HG03064 (cell line): ENCODE measurements around the gene LAPTM5.

Experiments
- ATAC-seq: cut with Tn5 transposase; IDR thresholded peaks from one replicate; pipeline ENCODE4 v1.9.1; 2021; ENCODE audit warnings: low read depth; ENCODE audit not compliant: unreplicated experiment

Gene LAPTM5

DNA sequence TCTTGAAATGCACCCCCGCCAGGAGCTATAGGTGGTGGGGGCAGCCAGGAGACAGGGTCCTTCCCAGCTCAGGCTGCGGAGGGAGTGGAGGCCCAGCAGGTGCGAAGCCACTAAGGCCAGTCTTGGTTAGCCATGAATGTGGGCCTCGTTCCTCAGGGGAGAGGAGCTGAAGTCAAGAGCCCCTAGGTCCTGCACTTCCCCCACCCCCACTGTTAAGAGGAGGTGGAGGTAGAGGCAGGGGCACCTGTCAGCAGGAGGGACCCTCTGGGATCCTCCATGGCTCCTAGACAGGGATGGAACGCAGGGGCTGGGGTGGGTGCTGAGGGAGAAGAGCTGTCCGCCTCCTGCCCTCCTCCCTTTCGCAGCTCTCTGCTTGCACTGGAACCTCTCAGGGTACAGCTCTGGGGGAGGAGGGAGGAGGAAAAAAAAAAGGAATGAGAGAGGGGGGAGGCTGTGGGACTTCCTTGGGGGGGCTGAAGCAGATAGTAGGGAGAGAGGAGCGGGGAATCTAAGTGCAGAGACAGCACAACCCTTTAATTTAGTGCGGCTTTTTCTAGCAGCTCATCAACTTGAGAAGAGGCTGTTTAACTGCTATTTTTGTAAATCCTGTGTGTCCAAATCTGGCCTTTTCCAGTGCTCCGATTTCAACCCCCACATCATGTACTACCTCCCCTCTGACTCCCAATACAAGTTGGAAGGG is 71.2 kb downstream of the LAPTM5 start:
- ATAC-seq: no peak

DNA sequence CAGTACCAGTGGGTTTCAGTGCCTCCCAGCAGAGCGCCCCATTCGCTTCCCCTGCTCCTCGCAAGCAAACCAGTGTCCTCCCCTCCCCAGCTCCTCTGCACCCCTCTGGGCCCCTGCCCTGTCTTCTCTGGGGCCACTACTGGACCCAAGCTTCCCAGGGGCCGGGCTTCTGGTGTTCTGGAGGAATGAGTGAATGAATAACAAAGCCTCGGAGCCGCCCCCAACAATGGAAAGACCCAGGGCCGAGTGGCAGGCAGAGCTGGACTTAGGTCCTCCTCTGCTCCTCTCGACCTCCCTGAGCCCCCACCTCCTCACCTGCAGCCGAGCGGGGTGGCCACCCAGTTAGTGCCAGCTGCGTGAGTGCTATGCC is 71.8 kb downstream of the LAPTM5 start:
- no peak for ATAC-seq

DNA sequence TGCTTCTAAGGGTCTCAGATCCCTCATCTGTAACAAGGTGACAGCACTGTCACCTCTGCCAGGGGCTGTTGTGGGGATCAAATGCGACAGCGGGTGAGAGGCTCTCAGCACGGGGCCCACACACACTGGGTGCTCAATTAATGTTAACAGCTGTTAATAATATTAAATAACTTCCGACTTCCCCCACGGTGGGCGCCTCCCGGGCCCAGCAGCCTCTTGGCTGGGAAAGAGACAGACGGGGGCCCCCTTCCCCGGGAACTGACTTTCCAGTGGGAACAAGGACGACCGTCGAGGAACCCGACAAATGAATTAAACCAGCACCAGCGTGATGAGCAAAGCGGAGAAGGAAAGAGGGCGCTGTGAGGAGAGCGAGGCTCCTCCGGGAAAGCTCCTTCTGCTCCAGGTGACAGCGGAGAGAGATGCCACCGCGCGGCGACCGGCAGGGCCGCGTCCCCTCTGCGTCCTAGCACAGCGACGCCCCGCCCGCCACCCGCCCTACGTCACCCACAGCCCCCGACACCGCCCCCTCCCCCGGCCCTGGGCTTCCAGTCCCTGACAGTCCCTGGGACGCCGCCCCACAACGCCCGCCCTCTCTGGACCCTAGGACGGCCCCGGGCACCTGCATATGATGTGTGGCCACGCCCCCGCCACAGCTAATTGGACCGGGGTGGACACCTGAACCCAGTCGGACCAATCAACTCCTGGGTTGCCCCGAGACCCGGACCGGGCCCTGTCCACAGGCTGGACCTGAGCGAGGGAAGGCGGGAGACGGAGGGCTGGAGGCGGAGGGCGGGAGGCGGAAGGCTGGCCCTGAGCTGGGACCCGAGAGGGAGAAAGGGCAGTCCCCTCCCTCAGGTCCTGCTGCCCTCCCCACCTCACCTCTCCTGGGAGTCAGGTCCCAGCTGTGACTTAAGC is 72.4 kb downstream of the LAPTM5 start:
- no peak for ATAC-seq

DNA sequence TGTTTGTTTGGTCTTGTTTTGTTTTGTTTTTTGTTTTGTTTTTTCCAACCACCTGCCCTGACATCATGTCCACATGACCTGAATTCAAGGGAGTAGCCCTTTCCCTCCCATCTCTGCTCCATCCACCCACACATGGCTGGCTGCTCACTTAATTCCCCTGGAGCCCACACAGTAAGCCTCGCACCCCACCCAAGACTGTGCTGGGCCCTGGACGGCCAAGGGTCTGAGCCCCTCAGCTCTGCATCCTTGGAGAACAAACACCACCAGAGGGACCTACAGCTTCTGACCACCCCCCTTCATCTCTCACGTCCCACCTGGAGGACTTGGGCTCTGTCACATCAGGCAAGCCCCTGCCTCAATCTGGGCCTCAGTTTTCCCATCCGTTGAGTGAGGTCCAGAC is 73.3 kb downstream of the LAPTM5 start:
- no peak for ATAC-seq

DNA sequence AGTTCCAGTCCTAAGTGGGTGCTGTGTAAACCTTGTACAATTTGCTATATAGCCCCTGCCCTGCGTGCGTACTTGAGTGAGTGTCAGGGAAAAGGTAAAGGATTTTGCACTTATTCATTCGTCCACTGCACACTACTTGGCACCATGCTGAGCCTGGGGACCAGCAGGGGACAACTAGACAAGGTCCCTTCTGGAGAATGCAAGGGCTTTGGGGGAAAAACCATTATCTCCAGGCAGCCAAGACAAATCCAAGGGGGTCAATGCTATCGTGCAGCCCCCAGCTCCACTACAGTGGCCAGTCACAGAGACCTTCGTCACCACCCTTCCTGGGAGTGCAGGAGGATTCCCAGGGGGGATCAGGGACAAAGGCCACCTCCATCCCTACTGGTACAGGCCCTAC is 73.9 kb downstream of the LAPTM5 start:
- ATAC-seq: no peak
